OCI-LY7 (cell line): ENCODE measurements around the gene LYZL1.

ENCODE experiments used
- CTCF ChIP-seq: fragments of 200-600 bp; sonication (generic); conservative IDR thresholded peaks from 2 replicates; pipeline ENCODE4 v1.5.1; 2014; ENCODE audit warnings: mild to moderate bottlenecking, antibody characterized with exemption, low read length, moderate library complexity, mixed read lengths
- EZH2phosphoT487 ChIP-seq: fragments of 200-600 bp; sonication (generic); IDR thresholded peaks from 2 replicates; pipeline ENCODE4 v1.6.1; 2018; ENCODE audit warnings: low read depth, borderline replicate concordance, mild to moderate bottlenecking, mixed run types, antibody characterized with exemption, low read length, moderate library complexity, mixed read lengths

- no peak for TF ChIP-seq CTCF
- no peak for TF ChIP-seq EZH2phosphoT487
Measured at GRCh38 chr10:29256019-29256418, 32.9 kb upstream of the LYZL1 start.
